GM19099 (cell line): ENCODE results near the gene TEX264.

Experiments used
- POLR2A ChIP-seq: IDR thresholded peaks from 3 replicates; pipeline ENCODE4 v1.6.1; 2011; ENCODE audit warnings: low read depth; ENCODE audit not compliant: insufficient read length; ENCODE audit errors: extremely low read depth

Gene TEX264

DNA sequence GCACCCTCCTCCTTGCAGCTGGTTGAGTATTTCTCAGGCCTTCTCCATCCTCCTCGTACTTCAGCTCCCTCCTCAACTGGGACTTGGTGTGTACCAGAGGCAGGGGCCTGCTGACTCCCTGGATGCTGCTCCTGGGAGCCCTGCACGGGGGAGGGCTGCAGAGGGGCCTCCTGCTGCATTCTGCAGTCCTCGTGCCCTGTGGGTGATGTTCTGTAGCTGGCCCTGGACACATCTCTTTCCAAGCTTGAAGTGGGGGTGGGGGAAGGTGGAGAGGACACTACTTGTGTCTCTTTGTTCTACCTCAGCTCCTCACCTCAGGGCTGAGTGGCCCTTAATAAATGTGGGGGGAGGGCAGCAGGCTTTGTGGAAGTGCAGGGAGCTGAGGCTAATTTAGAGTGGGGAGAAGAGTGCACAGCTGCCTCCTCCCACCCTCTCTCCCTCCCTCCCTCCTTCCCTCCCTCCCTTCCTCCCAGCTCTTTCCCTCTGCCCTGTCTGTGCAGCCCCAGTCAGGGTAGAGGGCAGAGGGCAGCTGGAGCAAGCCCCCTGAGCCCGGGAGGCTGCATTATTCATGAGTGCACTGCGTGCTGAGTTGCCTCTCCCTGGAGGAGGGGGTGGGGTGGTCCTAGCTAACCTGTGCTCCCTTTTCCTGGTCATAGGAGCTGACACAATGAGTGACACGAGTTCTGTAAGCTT is 32.2 kb downstream of the TEX264 start:
- no peak for TF ChIP-seq POLR2A

DNA sequence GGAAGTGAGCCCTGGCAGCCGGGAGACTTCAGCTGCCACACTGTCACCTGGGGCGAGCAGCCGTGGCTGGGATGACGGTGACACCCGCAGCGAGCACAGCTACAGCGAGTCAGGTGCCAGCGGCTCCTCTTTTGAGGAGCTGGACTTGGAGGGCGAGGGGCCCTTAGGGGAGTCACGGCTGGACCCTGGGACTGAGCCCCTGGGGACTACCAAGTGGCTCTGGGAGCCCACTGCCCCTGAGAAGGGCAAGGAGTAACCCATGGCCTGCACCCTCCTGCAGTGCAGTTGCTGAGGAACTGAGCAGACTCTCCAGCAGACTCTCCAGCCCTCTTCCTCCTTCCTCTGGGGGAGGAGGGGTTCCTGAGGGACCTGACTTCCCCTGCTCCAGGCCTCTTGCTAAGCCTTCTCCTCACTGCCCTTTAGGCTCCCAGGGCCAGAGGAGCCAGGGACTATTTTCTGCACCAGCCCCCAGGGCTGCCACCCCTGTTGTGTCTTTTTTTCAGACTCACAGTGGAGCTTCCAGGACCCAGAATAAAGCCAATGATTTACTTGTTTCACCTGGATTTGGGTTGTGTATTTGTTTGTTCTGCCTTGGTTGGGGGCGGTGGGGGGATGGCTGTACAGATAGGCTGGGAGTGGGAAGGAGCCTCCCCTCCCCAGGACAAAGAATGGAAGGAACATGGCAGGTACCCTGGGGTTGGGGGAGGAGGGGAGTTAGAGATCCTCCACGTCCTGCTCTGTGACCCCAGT is 32.9 kb downstream of the TEX264 start:
- no peak for TF ChIP-seq POLR2A

DNA sequence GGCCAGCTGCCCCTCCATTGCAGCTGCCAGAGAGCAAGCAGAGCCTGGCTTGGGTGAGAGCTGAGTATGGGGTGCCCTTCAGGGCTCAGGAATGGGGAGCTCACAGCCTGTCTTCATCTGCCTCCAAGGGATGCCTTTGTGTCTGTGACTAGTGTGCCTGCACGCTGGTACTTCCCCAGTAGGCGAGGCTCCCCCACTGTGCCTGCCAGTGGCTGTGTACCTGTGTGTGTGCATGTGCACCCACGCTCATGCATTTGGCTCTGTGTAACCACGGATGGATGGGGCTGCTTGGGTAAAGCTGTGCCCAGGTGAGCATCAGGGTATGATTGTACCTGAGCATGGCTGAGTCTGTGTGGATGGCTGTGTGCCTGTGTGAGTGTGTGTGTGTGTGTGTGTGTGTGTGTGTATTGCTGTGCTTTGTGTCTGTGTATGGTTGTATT is 33.5 kb downstream of the TEX264 start:
- TF ChIP-seq POLR2A: no peak

DNA sequence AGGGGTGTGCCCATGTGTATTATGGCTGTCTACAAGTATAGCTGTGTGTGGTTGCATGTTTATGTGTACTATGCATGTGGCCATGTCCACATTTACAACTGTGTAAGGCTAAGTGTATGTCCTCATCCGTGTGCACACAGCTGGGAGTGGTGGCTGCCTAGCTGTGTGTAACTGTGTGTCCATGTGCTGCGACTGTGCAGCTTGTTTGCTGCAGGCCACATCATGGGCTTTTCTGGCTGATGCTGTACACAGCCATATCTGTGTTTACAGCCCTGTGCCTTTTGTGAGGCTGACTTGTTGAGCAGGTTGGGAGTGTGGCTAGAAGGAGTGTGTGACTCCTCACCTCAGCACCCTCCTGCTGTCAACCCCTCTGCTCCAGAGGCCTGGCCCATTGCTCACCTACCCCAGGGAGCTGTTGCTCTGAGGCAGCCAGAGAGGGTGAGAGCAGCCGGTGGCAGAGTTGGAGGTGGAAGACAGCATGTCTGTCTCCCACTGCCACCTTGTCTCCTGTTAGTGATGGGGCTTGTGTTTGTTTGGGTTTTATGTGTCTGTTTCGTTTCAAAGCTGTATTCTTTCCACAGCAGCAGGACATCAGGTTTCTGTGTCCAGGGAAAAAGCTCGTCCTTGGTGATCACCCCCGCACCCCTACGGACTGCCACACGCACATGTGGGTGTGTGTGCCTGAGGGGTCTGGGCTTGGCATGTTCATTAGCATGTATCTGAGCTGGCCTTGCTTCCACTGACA is 34.4 kb downstream of the TEX264 start:
- TF ChIP-seq POLR2A: no peak

DNA sequence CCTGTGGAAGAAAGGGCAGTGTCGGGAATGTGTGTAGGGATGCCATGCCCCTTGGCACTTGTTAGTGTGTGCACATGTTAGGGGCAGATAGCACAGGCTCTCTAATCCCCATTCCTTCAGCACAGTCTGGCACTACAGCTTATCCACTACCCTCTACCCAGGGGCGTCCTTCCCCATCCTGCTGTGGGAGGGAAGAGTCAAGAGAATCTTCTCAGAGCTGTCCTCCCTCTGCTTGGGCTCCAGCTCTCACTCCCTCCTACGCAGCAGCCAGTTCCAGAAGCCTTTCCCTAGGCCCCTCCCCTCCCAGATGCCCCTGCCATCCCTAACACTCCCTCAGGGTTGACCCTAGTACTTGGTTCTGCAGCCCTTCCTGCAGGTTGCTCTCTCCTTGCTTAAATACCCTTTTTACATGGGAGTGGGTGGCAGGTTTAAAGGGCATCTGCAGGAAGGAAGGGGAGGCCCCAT is 35.0 kb downstream of the TEX264 start:
- no peak for TF ChIP-seq POLR2A

DNA sequence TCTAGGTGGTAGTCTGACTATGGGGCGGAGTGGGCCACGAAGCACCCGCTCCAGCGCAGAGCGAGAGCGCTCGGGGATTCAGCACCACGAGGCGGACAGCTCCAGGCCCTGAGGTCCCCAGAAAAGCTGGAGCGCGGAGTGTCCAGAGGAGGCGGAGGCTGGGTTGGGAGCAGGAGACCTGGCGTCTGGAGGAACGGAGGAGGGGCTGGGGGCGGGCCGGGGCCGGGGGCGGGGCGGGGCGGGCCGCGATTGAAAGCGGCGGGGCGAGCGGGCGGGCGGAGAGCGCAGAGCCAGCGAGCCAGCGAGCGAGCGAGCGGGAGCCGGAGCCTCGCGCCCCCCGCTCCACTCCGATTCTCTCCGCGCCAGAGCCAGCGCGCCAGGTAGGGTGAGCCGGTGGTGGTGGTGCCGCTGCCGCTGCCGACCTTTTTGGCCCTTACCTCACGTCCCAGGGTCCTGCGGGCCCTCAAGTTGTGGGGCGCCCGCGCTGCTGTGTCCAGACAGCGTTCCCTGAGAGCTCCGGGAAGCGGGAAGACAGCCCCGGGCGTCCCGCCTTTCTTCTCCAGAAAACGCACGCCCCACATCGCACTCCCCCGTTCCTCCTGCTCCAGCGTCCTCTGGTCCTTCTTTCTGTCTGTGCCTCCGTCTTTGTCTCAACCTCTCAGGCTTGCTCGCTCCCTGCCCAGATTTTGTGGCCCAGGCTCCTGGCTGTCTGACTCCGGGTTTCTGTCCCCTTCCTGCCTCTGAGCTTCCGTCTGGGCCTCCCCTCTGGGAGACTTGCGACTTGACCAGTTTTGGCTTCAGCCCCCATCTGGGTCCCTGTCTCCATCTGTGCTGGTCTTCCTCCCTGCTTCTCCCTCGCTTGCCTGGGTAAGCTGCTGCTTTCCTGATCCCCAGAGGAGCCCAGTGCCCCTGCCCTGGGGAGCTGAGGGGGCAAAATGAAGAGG is 36.0 kb downstream of the TEX264 start, which contains the start of gene GRM2:
GRM2 (plus strand) TSS at position 281 of the 944 bp plus-strand sequence. CDS start 1,916 bp downstream, outside the sequence.
- TF ChIP-seq POLR2A: no peak

DNA sequence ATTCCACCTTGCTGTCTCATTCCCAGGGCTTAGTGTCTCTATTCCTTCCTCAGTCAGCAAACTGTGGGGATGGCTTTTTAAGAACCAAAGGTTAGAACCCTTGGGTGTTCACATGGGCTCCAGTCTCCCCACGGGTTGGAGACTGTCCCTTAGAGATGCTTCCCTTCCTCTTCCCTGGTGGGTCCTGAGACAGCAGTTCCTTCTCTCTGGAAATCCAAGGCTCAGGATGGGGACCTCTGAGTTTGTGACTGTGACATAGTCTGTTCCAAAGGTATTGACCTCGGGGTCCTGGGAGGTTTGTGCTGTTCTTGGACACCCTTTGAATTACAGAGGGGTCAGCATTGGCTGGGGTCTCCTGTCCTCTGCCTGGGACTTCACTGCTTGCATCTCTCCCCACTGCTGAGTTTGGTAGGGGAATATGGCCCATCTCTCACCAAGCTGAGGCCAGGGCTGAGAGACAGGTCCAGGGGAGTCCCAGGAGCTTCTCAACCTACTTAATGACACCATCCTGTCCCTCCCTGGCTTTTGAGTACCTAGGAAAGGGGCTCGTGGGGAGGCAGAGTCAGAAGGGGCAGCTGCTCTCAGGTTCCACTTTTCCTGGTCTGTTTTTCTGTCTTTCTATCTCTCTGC is 37.3 kb downstream of the TEX264 start:
- TF ChIP-seq POLR2A: no peak

DNA sequence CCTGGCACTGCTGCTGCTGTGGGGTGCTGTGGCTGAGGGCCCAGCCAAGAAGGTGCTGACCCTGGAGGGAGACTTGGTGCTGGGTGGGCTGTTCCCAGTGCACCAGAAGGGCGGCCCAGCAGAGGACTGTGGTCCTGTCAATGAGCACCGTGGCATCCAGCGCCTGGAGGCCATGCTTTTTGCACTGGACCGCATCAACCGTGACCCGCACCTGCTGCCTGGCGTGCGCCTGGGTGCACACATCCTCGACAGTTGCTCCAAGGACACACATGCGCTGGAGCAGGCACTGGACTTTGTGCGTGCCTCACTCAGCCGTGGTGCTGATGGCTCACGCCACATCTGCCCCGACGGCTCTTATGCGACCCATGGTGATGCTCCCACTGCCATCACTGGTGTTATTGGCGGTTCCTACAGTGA is 38.0 kb downstream of the TEX264 start:
- TF ChIP-seq POLR2A: no peak

DNA sequence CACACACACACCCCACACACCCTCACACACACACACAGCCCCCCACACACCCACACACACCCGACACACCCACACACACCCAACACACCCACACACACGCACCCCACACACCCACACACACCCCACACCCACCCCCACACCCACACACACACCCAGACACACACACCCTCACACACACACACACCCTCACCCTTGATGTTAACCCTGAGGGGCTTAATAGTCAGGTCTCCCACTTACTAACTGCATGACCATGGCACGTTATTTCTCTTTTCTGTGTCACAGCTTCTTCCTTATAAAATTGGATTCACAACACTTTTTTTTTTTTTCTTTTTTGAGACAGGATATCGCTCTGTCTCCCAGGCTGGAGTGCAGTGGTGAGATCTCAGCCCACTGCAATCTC is 38.6 kb downstream of the TEX264 start:
- TF ChIP-seq POLR2A: no peak

DNA sequence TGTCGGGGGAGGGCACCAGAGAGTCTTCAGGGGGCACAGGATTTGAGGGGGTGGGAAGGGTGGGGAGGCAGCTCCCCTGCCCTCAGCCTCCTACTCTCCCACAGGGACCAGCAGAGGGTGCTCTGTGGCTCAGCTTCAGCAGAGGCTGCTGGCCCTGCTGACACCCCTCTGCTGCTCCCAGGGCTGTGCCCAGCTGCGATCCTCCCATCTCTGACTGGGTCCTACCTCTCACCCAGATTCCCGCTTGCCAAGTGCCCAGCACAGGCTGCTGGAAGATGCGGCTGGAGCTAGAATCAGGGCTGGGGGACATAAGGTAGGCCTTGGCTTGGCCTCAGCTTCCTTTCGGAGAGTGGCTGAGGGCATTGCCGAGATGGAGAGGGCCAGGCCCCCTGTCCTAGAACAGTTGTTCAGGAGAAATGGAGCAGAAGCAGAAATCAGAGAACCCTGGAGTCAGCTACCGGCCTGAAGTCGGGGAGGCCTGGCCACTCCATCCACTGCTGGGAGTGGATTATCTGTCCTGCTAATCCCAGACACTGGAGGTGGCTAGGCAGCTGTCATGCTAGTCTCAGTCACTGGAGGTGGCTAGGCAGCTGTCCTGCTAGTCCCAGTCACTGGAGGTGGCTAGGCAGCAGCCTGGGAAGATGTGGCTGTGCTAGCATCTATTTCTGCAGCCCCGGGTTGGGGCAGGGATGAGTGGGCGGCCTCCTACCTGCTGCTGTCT is 39.7 kb downstream of the TEX264 start:
- TF ChIP-seq POLR2A: no peak

DNA sequence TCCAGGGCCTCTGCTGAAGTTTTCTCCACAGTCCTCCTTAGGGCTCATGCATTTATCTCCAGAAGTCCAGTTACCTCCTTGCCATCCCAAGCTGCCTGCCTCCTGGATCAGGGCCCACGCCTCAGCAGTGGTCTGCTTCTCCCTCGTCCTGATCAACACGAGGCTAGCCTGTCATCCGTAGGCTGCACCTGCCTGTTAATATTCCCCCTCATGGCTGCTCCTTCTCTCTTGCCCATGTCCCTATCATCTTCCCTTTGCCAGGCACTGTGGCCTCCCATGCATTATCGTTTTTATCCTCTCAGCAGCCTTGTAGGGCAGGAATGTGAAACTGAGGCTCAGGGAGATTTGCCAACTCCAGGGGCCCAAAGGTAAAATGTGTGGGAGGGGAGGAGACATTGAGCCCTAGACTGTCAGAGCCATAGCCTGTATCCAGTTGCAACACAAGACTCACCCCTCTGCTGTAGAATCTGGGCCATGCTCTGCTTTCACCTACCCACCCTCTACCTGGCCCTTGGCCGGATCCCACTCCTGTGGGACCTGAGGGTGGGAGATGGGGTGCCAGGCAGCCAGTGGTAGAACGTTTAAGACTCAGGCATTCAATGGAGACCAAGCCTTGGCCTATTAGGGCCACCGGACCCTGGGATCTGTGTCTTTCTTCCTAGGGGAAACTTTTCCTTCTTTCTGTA is 40.4 kb downstream of the TEX264 start:
- no peak for TF ChIP-seq POLR2A

DNA sequence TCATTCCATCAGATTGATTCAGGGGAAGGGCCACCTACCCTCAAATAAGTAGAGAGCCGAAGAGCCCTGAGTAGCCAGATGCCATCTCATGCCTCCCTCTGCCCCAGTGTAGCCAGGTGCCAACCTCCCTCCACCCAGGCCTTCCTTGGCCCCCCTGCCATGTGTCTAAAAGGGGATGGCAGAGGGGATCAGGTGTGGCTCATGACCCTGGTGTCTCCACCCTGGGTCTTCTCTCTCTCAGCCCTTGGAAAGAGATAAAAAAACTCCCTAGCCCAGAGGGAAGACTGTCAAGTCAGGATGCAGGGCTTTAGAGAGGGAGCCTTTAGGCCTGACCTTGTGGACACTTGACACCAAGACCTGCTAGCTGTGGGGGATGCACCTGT is 41.0 kb downstream of the TEX264 start:
- no peak for TF ChIP-seq POLR2A

DNA sequence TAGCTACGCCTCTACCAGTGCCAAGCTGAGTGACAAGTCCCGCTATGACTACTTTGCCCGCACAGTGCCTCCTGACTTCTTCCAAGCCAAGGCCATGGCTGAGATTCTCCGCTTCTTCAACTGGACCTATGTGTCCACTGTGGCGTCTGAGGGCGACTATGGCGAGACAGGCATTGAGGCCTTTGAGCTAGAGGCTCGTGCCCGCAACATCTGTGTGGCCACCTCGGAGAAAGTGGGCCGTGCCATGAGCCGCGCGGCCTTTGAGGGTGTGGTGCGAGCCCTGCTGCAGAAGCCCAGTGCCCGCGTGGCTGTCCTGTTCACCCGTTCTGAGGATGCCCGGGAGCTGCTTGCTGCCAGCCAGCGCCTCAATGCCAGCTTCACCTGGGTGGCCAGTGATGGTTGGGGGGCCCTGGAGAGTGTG is 41.5 kb downstream of the TEX264 start:
- TF ChIP-seq POLR2A: no peak
